Caco-2 (cell line): ENCODE results near the gene TMEM131L. TPM values are rescaled to one million over a fixed set of nuclear protein-coding genes. Genes with fewer than 3 reads are reported as not detected.

Experiments
- BruUV-seq: library from RNA; stranded (reverse); fragments of 400-500 nt; replicated peaks from 2 replicates; lab custom pipeline; 2021; lab: Mats Ljungman, UMichigan
- CTCF ChIA-PET: fragments of 300-600 bp; sonication (Branson Sonifier 250); formaldehyde crosslinking; loops from one replicate; lab custom pipeline; 2022; ENCODE audit warnings: antibody characterized with exemption; lab: Charles Lee
- POLR2A ChIA-PET: fragments of 300-600 bp; sonication (Branson Sonifier 250); formaldehyde crosslinking; loops from one replicate; lab custom pipeline; 2022; ENCODE audit warnings: antibody characterized with exemption; lab: Charles Lee
- DNase-seq, 2 experiments: peaks; one replicate each; pipeline versions ENCODE4 v3.0.0 to v3.0.0-alpha.2; 2020 to 2022
- H3K27me3 ChIP-seq: replicated peaks from 2 replicates; pipeline ENCODE4 v1.6.0; 2011; ENCODE audit warnings: low read length; ENCODE audit not compliant: control insufficient read depth, insufficient read depth
- H3K36me3 ChIP-seq: 2 replicates; pipeline ENCODE4 v1.5.1; 2011; ENCODE audit warnings: low read length; ENCODE audit not compliant: control insufficient read depth, insufficient read depth
- H3K4me1 ChIP-seq: fragments of 250-450 bp; sonication (Bioruptor Pico); 2 replicates; pipeline ENCODE4 v1.5.1; 2020; ENCODE audit warnings: mild to moderate bottlenecking
- H3K4me3 ChIP-seq: 2 replicates; pipeline ENCODE4 v1.5.1; 2011; ENCODE audit warnings: low read depth, mild to moderate bottlenecking, control low read depth, low read length
- H3K9me3 ChIP-seq: fragments of 250-450 bp; sonication (Bioruptor Pico); 2 replicates; pipeline ENCODE4 v1.5.1; 2020; ENCODE audit warnings: mild to moderate bottlenecking, moderate library complexity
- H3K27ac Mint-ChIP-seq: one replicate; pipeline ENCODE4 v1.8.0; 2022; ENCODE audit warnings: mixed read lengths; ENCODE audit not compliant: unreplicated experiment
- H3K27me3 Mint-ChIP-seq: one replicate; pipeline ENCODE4 v1.8.0; 2022; ENCODE audit warnings: mixed read lengths; ENCODE audit not compliant: insufficient read depth, unreplicated experiment
- H3K36me3 Mint-ChIP-seq: one replicate; pipeline ENCODE4 v1.8.0; 2022; ENCODE audit warnings: mild to moderate bottlenecking, mixed read lengths; ENCODE audit not compliant: insufficient read depth, unreplicated experiment
- H3K4me1 Mint-ChIP-seq: one replicate; pipeline ENCODE4 v1.8.0; 2022; ENCODE audit warnings: low read depth, mixed read lengths; ENCODE audit not compliant: unreplicated experiment
- H3K4me3 Mint-ChIP-seq: one replicate; pipeline ENCODE4 v1.8.0; 2022; ENCODE audit warnings: mild to moderate bottlenecking, moderate library complexity, mixed read lengths; ENCODE audit not compliant: unreplicated experiment
- H3K9me3 Mint-ChIP-seq: one replicate; pipeline ENCODE4 v1.8.0; 2022; ENCODE audit warnings: mixed read lengths; ENCODE audit not compliant: unreplicated experiment
- intact Hi-C: fragments of 100-400 bp; cut with micrococcal nuclease; formaldehyde crosslinking; loops from one replicate; pipeline ENCODE4 v1.10.0; 2022; ENCODE audit not compliant: unreplicated experiment
- total RNA-seq: library from RNA; stranded (reverse); gene quantifications from 2 replicates; pipeline ENCODE4 v1.2.3, GENCODE V29; 2022
- TF ChIP-seq, protein P1 (sequence below), 2 experiments: fragments of 200-600 bp in 1 of 2; IDR thresholded peaks; 1 replicate in 1 of 2; 2 replicates in 1 of 2; pipeline versions ENCODE4 v1.5.1 to v1.8.0; 2011 to 2022; ENCODE audit warnings: antibody characterized with exemption in 1 of 2, control low read depth in 1 of 2, inconsistent platforms in 1 of 2, low read depth in 1 of 2, low read length in 1 of 2, mild to moderate bottlenecking in 1 of 2, moderate library complexity in 1 of 2; ENCODE audit not compliant: insufficient read depth in 1 of 2, severe bottlenecking in 1 of 2, unreplicated experiment in 1 of 2

TMEM131L gene
- total RNA-seq, 1 experiment from 2014 or later, result 20.8 TPM

DNA sequence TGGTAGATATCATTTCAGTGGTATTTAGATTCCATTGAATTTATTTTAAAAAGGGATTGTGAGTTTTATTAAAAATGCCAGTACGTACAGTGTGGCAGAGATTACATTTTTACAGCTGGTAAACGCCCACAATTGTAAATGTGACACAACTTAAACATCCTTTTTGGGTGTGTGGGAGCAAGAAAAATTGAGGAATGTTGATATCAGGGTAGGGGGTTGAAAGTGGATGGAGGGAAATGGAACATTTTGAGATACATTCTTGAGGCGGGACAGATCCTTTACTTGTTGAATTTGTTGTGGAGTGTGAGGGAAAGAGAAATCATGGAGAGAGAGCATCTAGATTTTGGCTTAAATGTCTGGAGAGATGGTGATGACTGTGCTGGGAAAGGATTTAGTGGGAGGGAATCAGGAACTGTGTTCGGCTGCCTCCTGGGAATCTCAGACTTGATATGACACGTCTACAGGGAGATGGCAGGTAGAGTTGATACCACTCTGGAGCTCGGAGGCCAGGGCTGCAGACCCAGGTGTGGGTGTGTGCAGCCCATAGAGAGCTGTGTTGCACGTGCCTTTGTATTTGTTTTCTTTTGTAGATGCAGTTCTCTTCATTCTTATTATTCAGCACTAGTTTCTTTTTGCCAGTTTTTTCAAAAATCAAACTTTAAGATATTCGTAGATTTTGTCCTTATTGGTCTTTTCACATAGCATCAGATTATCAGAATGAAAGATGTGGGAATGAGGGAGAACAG is 10.8 kb downstream of the TMEM131L start:
- H3K4me1 Mint-ChIP-seq, result peaks cover 11% of the 10 kb centered on the region
- H3K27me3 Mint-ChIP-seq, result no peaks in the 10 kb centered on the region
- Histone ChIP-seq H3K36me3 (no peaks in the 10 kb centered on the region), H3K4me1 (no peaks in the 10 kb centered on the region), H3K27me3 (no peaks in the 10 kb centered on the region), H3K9me3 (no peaks in the 10 kb centered on the region), H3K4me3 (no peak overlapping the region)
- TF ChIP-seq, protein P1, sequence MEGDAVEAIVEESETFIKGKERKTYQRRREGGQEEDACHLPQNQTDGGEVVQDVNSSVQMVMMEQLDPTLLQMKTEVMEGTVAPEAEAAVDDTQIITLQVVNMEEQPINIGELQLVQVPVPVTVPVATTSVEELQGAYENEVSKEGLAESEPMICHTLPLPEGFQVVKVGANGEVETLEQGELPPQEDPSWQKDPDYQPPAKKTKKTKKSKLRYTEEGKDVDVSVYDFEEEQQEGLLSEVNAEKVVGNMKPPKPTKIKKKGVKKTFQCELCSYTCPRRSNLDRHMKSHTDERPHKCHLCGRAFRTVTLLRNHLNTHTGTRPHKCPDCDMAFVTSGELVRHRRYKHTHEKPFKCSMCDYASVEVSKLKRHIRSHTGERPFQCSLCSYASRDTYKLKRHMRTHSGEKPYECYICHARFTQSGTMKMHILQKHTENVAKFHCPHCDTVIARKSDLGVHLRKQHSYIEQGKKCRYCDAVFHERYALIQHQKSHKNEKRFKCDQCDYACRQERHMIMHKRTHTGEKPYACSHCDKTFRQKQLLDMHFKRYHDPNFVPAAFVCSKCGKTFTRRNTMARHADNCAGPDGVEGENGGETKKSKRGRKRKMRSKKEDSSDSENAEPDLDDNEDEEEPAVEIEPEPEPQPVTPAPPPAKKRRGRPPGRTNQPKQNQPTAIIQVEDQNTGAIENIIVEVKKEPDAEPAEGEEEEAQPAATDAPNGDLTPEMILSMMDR (IDR thresholded peaks at IDR 0.05; ENCODE audit: insufficient read depth in 1 of 2, low read depth in 1 of 2, low read length in 1 of 2, severe bottlenecking in 1 of 2, unreplicated experiment in 1 of 2), result no peak
- no peak overlapping the region for H3K27ac Mint-ChIP-seq
- H3K36me3 Mint-ChIP-seq, result peaks cover 31% of the 10 kb centered on the region
- no peaks in the 10 kb centered on the region for H3K9me3 Mint-ChIP-seq
- BruUV-seq, result no TSS peak
- intact Hi-C loops, result no loop called here
- ChIA-PET CTCF (no interaction called here), POLR2A (no interaction called here)
- DNase-seq, result no peak
- H3K4me3 Mint-ChIP-seq, result no peak overlapping the region

DNA sequence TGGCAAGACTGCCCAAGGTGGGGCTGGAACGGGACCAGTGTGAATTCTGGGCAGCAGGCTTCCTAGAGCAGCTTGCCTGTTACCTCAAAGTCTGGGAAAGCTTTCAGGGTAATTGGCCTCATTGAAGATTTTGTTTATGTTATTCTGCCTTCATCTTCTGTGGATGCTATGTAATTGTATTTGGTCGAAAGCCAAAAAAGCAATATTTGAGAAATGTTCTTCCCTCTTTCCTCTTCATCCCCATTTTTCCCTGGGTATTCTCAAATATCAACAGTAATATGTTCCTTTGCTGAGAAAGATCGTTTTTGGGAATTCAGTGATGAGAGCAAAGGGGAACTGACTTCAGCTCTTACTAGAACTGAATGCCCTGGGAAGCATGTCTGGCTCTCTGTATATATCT is 12.9 kb downstream of the TMEM131L start:
- POLR2A ChIA-PET, result no interaction called here
- Histone ChIP-seq H3K36me3 (no peaks in the 10 kb centered on the region), H3K27me3 (no peaks in the 10 kb centered on the region), H3K4me3 (no peak overlapping the region), H3K9me3 (no peaks in the 10 kb centered on the region), H3K4me1 (0 out of 2 replicates have a peak, but pooled peaks cover 6% of the 10 kb centered on the region)
- no peaks in the 10 kb centered on the region for H3K27me3 Mint-ChIP-seq
- H3K36me3 Mint-ChIP-seq, result peaks cover 17% of the 10 kb centered on the region
- no peaks in the 10 kb centered on the region for H3K9me3 Mint-ChIP-seq
- TF ChIP-seq, protein P1 (IDR thresholded peaks at IDR 0.05; ENCODE audit: insufficient read depth in 1 of 2, low read depth in 1 of 2, low read length in 1 of 2, severe bottlenecking in 1 of 2, unreplicated experiment in 1 of 2), result no peak
- H3K4me1 Mint-ChIP-seq, result peaks cover 6% of the 10 kb centered on the region
- intact Hi-C loops, result no loop called here
- no peak for DNase-seq
- H3K4me3 Mint-ChIP-seq, result no peak overlapping the region
- BruUV-seq, result no TSS peak
- H3K27ac Mint-ChIP-seq, result no peak overlapping the region
- CTCF ChIA-PET, result no interaction called here

DNA sequence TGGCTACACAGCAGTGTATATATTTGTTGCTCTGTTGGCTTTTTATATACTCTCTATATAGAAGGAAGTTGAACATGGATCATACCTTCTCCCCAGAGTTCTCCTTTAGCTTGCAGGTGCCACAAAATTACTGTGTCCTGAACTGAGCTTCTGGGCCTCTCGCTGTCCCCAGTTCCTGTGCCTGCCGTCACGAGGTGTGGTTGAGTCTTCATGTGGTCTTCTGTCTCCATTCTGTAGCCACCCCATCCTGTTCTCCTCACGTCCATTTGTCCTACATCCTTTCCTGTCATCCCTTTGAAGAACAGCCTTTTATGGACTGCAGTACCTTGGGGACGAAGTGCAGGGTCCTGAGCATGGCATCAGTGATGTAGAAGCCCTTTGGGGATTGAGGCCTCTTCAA is 14.5 kb downstream of the TMEM131L start:
- H3K9me3 ChIP-seq, result no peaks in the 10 kb centered on the region
- no peak overlapping the region for H3K4me3 Mint-ChIP-seq
- H3K27me3 Mint-ChIP-seq, result no peaks in the 10 kb centered on the region
- no TSS peak for BruUV-seq
- H3K36me3 ChIP-seq, result no peaks in the 10 kb centered on the region
- DNase-seq, result no peak
- no peak overlapping the region for H3K4me3 ChIP-seq
- H3K27ac Mint-ChIP-seq, result no peak overlapping the region
- H3K27me3 ChIP-seq, result no peaks in the 10 kb centered on the region
- H3K9me3 Mint-ChIP-seq, result no peaks in the 10 kb centered on the region
- POLR2A ChIA-PET, result no interaction called here
- H3K4me1 ChIP-seq, result peaks cover 12% of the 10 kb centered on the region
- TF ChIP-seq, protein P1 (IDR thresholded peaks at IDR 0.05; ENCODE audit: insufficient read depth in 1 of 2, low read depth in 1 of 2, low read length in 1 of 2, severe bottlenecking in 1 of 2, unreplicated experiment in 1 of 2), result no peak
- peaks cover 14% of the 10 kb centered on the region for H3K36me3 Mint-ChIP-seq
- H3K4me1 Mint-ChIP-seq, result peaks cover 8% of the 10 kb centered on the region
- CTCF ChIA-PET, result interaction anchor here (0.6 kb wide), 1 partner anchor 11 kb away, joined by 3 read pairs; no protein-coding TSS in a partner anchor
- intact Hi-C loops, result no loop called here
